Dendritic cell treated with granulocyte-macrophage colony-stimulating factor and Interleukin-4, amounts not matched to agents 40 ng/mL and 50 ng/mL, for 4 days (primary cell): ENCODE results near the gene HTRA3.

Source experiments
- H3K27ac Mint-ChIP-seq: one replicate; pipeline ENCODE4 v1.8.0; 2022; ENCODE audit warnings: mild to moderate bottlenecking, mixed read lengths
- H3K27me3 Mint-ChIP-seq: one replicate; pipeline ENCODE4 v1.8.0; 2022; ENCODE audit warnings: mild to moderate bottlenecking, mixed read lengths
- H3K36me3 Mint-ChIP-seq: one replicate; pipeline ENCODE4 v1.8.0; 2022; ENCODE audit warnings: low read depth, mixed read lengths
- H3K4me1 Mint-ChIP-seq: one replicate; pipeline ENCODE4 v1.8.0; 2022; ENCODE audit warnings: low read depth, mixed read lengths
- H3K4me3 Mint-ChIP-seq: one replicate; pipeline ENCODE4 v1.8.0; 2022; ENCODE audit warnings: mild to moderate bottlenecking, moderate library complexity, mixed read lengths
- H3K9me3 Mint-ChIP-seq: one replicate; pipeline ENCODE4 v1.8.0; 2022; ENCODE audit warnings: mixed read lengths
- intact Hi-C: fragments of 100-400 bp; cut with micrococcal nuclease; formaldehyde crosslinking; loops from one replicate; pipeline ENCODE4 v1.15.0; 2022

The HTRA3 gene

DNA sequence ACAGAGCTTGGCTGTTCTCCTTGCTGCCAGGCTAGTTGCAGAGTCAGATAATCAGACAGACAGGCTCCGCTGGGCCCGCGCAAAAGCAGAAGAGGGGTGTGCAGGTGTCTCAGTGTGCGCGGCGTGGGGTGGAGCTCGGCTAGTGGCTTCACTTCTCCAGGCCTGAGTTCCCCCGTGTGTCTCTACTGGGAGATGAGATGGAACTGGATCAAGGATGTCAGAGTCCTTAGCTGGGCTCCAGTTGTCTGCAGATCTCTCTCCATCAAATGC lies 21.1 kb downstream of the HTRA3 start:
- Mint-ChIP-seq H3K4me1 (peaks cover 27% of the 10 kb centered on the region), H3K27me3 (no peaks in the 10 kb centered on the region), H3K9me3 (peaks cover 12% of the 10 kb centered on the region), H3K4me3 (no peak overlapping the region), H3K27ac (no peak overlapping the region), H3K36me3 (no peaks in the 10 kb centered on the region)
- intact Hi-C loops, result no loop called here

DNA sequence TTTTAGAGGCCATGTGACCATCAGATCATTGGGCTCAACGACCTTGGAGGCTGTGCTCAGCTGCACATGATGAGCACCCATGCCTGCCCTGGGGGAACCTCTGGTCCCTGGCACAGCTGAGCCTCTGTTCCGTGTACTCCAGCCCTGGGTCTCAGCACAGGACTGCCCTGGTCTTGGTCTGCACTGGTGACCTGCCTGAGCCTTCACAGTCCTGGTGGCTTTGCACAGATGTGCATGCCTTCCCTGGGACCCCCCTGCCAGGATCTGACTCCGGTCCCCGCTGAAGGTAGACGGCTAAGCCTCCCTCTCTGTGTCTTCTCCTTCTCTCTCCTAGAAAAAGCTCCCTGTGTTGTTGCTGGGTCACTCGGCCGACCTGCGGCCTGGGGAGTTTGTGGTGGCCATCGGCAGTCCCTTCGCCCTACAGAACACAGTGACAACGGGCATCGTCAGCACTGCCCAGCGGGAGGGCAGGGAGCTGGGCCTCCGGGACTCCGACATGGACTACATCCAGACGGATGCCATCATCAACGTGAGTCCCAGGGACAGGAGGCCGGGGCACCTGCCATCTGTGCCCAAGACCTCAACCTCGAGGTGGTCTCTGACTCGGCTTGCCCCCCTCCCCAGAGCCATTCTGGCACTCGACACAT lies 21.6 kb downstream of the HTRA3 start:
- H3K27ac Mint-ChIP-seq, result no peak overlapping the region
- H3K36me3 Mint-ChIP-seq, result no peaks in the 10 kb centered on the region
- no peaks in the 10 kb centered on the region for H3K27me3 Mint-ChIP-seq
- H3K4me1 Mint-ChIP-seq, result peaks cover 29% of the 10 kb centered on the region
- no peak overlapping the region for H3K4me3 Mint-ChIP-seq
- peaks cover 12% of the 10 kb centered on the region for H3K9me3 Mint-ChIP-seq
- intact Hi-C loops, result no loop called here

DNA sequence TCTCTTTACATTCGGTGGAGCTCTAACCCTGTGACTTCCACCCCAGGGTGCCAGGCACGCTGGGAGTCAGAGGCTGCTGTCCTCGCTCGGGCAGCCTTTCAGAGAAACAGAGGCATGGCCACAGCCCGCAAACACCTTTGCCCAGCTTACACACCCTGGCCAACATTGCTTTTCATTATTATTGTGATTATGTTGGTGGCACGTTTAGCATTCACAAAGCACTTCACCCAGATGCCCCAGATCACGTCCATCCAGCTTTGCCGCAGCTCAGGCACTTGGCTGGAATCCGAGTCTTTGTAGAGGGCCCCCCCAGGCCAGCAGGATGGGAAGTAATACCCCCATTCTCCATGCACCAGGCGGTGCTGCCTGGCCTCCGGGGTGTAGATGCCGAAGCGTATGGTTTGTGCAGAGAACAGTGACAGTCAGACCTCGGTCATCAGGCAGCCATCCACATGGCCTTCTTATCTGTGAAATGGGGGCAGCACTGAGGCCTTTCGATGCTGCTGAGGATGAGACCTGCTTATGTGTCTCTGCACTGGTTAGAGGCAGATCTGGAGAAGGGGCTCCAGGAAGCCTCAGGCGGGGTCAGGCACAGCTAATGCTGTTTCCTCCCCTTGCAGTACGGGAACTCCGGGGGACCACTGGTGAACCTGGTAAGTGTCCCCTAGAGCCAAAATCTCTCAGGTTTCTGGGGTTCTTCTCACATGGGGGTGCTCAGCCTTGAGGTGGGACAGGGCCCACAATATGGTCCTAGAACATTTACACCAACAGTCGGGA lies 22.3 kb downstream of the HTRA3 start:
- H3K27ac Mint-ChIP-seq, result no peak overlapping the region
- intact Hi-C loops, result no loop called here

DNA sequence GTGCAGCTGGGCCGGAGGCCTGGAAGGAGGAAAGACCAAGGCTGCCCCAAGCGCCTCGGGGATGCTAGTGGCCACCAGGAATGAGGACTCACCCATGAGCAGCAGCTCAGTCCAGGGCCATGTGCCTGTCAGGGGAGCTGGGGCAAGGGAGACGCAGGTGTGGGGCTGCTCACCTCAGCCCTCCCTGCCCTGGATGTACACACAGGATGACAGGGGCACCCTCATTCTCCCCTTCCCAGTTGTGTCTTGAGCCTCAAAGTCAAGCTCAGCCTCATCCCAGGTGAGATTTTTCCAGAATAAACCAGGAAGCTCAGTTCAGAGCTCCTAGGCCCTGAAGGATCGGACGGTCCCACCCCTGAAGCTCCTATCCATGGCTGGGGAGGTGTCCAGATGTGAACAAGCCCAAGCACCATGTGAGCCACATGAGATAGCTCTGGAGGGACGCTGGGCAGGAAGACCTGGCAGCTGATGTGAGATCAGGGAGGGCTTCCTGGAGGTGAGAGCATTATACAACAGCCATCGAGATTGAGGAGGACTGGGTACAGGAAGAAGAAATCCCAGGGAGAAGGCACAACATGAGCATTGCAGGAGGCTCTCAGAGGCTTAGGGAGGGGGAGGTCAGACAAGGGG lies 23.0 kb downstream of the HTRA3 start:
- Mint-ChIP-seq H3K36me3 (no peaks in the 10 kb centered on the region), H3K27ac (no peak overlapping the region), H3K4me3 (no peak overlapping the region), H3K9me3 (peaks cover 12% of the 10 kb centered on the region), H3K27me3 (no peaks in the 10 kb centered on the region), H3K4me1 (peaks cover 22% of the 10 kb centered on the region)
- intact Hi-C loops, result no loop called here

More for the DNA sequence above, 22.3 kb downstream of the HTRA3 start:
- Mint-ChIP-seq H3K36me3 (no peaks in the 10 kb centered on the region), H3K4me3 (no peak overlapping the region), H3K27me3 (no peaks in the 10 kb centered on the region), H3K9me3 (peaks cover 12% of the 10 kb centered on the region), H3K4me1 (peaks cover 29% of the 10 kb centered on the region)

DNA sequence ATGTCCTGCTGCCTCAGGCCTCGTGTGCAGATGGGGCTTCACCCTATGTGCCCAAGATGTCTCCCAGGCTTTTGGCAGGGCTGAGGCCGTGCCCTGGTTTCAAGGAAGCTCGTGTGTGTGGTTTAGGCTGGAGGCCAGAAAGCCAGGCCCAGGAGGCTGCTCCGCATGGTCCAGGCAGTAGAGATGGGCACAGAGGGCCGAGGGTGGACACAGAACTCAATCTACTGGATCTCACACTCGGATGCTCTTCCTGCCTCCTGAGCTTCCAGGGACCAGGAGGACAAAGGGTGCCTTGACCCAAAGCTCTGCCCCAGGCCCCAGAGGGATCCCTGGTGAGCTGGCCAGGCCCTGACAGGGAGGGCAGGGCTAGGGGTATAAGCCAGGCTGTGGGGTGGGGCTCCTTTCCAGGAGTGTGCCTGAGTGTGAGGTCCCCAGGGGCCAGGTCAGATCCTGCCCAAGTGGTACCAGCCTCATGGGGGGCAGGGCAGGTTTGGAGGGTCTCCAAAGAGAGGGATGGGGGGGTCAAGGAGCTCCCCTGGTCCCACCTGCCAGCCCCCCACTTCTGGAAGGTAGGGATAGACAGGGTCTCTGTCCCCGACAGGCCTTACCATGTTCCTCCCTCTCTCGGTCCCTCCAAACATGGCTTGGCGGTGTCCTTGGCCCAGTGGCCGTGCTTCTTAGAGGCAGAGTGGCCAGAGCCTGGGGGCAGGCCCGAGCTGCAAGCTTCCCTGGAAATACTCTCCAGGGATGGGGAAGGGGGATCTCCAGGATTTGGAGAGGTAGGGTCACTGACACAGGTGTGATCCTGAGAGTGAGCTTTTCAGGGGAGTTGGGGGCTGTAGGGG lies 23.8 kb downstream of the HTRA3 start:
- Mint-ChIP-seq H3K9me3 (peaks cover 12% of the 10 kb centered on the region), H3K4me1 (peaks cover 17% of the 10 kb centered on the region), H3K4me3 (no peak overlapping the region), H3K36me3 (no peaks in the 10 kb centered on the region), H3K27me3 (no peaks in the 10 kb centered on the region), H3K27ac (no peak overlapping the region)
- intact Hi-C loops, result no loop called here

DNA sequence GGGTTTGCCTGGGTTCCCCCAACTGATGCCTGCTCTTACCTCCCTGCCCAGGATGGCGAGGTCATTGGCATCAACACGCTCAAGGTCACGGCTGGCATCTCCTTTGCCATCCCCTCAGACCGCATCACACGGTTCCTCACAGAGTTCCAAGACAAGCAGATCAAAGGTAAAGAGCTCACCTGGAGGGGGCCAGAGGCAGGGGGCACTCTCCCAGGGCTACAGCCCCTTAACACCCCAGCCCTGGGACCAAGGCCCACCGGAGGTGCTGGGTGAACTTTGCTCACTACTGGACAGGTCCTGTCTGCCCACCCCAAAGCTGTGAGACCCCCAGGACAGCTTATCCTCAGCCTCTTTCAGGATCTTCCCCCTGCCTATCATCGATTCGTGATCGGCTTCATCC lies 24.5 kb downstream of the HTRA3 start:
- Mint-ChIP-seq H3K4me3 (no peak overlapping the region), H3K27ac (no peak overlapping the region), H3K36me3 (no peaks in the 10 kb centered on the region), H3K9me3 (peaks cover 12% of the 10 kb centered on the region), H3K4me1 (peaks cover 17% of the 10 kb centered on the region), H3K27me3 (no peaks in the 10 kb centered on the region)
- intact Hi-C loops, result no loop called here

DNA sequence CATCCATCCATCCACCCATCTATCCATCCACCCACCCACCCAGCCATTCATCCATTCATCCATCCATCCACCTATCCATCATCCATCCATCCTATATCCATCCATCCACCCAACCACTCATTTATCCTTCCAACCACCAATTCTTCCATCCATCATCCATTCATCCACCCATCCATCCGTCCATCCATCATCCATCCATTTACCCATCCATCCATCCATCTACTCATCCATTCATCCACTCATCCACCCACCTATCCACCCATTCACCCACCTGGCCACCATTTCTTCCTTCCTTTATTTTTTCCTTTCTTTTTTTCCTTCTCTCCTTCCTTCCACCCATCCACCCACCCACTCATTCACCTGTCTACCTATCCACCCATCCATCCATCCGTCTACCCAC lies 25.2 kb downstream of the HTRA3 start:
- H3K27ac Mint-ChIP-seq, result no peak overlapping the region
- H3K4me1 Mint-ChIP-seq, result peaks cover 17% of the 10 kb centered on the region
- no peaks in the 10 kb centered on the region for H3K27me3 Mint-ChIP-seq
- no peak overlapping the region for H3K4me3 Mint-ChIP-seq
- peaks cover 12% of the 10 kb centered on the region for H3K9me3 Mint-ChIP-seq
- H3K36me3 Mint-ChIP-seq, result no peaks in the 10 kb centered on the region
- intact Hi-C loops, result no loop called here

DNA sequence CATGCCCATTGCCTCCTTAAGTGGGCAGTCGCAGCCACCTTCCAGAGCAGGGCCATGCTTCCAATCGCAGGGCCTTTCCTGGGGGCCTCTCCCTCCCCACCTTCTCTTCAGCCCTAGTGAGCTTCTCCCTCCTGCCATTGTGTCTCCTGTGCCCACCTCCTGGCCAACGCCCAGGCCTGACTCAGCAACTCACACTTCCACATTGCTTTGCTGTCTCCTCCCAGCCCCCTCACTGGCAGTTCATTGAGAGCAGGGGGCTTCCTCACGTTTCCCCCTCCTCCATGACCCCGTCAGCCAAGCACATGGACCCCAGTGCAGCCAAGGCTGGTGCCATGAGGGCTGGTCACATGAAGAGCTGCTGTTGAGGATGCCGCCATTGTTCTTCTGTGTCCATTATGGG lies 25.9 kb downstream of the HTRA3 start:
- Mint-ChIP-seq H3K36me3 (no peaks in the 10 kb centered on the region), H3K4me3 (no peak overlapping the region), H3K27ac (no peak overlapping the region), H3K9me3 (peaks cover 12% of the 10 kb centered on the region), H3K27me3 (no peaks in the 10 kb centered on the region), H3K4me1 (peaks cover 15% of the 10 kb centered on the region)
- intact Hi-C loops, result no loop called here

DNA sequence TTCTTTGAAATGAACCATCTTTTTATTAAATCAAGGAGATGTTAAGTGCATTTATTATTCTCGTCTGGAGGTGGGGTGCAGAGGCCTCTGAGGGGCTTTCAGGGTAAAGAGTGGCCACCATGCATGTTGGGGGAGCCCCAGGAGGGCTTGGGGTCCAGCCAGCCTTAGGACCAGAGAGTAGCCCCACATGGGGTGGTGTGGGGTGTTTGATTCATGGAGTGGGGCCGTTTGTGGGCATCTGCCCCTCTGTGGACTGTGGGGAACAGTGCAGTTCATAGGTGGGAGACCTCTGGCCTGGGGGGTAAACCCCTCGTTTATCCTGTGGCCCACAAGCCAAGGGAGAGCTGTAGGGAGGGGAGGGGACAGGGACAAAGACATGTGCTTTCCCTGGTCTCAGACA lies 26.9 kb downstream of the HTRA3 start:
- no peak overlapping the region for H3K27ac Mint-ChIP-seq
- peaks cover 12% of the 10 kb centered on the region for H3K9me3 Mint-ChIP-seq
- H3K4me1 Mint-ChIP-seq, result peaks cover 13% of the 10 kb centered on the region
- H3K4me3 Mint-ChIP-seq, result no peak overlapping the region
- H3K36me3 Mint-ChIP-seq, result no peaks in the 10 kb centered on the region
- H3K27me3 Mint-ChIP-seq, result no peaks in the 10 kb centered on the region
- intact Hi-C loops, result no loop called here

DNA sequence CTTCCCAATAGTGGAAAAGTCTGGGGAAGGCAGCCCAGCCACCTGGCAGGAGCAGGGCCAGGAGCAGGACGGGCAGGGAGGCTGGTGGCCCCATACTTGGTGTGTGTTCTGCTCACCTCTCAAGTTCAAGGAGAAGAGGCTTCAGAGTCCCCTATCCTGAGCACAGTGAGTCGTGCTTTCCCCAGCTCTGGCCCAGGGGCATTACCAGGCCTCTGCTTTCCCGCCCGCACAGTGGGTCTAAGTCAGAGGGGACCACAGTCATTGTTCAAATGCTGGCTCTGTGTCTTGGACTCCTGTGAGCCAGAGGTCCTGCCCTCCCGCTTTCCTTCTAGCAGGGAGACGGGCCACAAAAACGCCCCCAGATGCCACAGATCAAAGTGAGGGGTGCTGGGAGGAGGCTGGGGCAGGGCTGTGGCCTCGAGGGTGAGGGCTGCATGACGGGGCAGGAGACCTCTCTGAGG lies 27.6 kb downstream of the HTRA3 start:
- peaks cover 12% of the 10 kb centered on the region for H3K9me3 Mint-ChIP-seq
- no peaks in the 10 kb centered on the region for H3K27me3 Mint-ChIP-seq
- no peak overlapping the region for H3K27ac Mint-ChIP-seq
- no peak overlapping the region for H3K4me3 Mint-ChIP-seq
- H3K36me3 Mint-ChIP-seq, result no peaks in the 10 kb centered on the region
- intact Hi-C loops, result no loop called here
- H3K4me1 Mint-ChIP-seq, result peaks cover 13% of the 10 kb centered on the region

DNA sequence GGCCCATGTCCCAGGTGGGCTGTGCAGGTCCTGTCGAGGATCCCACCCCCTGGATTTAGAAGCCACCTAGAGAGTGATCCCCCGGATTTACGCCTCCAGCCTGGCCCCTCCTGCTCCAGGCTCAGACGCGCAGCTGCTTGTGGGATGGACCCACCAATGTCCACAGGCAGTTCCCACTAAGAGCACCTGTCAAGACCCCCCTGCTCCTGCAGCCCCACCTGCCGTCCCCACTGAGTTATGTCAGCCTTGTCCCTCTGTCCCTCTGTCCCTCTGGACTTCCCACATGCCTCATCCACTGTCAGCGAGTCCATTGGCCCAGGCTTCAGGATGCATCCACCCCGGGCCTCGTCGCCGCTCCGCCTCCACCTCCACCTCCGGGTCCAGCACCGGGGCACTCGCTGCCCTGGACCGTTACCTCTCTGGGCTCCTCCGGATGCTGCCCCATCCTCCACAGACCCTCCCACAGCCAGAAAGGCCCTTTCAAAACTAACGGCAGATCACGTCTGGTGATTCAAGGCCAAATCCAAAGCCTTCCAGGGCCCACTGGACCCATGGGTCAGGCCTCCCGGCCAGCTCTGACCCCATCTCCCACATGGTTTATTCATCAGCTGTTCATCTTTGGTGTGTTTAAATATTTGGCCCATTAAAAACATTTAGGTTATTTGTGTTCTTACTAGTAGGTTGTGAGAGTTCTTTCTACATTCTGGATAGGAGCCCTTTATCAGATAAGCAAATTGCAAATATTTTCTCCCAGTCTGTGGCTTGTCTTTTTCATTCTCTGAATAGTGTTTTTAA lies 28.3 kb downstream of the HTRA3 start:
- H3K36me3 Mint-ChIP-seq, result no peaks in the 10 kb centered on the region
- no peaks in the 10 kb centered on the region for H3K27me3 Mint-ChIP-seq
- intact Hi-C loops, result no loop called here
- peaks cover 12% of the 10 kb centered on the region for H3K9me3 Mint-ChIP-seq
- peaks cover 13% of the 10 kb centered on the region for H3K4me1 Mint-ChIP-seq
- H3K27ac Mint-ChIP-seq, result no peak overlapping the region
- no peak overlapping the region for H3K4me3 Mint-ChIP-seq

DNA sequence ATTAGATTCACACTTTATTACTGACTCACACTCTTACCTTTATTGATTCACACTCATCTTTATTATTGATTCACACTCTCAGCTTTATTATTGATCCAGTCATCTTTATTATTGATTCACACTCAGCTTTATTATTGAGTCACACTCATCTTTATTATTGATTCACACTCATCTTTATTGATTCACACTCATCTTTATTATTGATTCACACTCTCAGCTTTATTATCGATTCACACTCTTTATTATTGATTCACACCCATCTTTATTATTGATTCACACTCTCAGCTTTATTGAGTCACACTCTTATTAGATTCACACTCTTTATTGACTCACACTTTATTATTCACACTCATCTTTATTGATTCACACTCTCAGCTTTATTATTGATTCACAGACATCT lies 31.3 kb downstream of the HTRA3 start:
- Mint-ChIP-seq H3K4me3 (no peak overlapping the region), H3K27ac (no peak overlapping the region), H3K27me3 (no peaks in the 10 kb centered on the region), H3K36me3 (no peaks in the 10 kb centered on the region), H3K9me3 (no peaks in the 10 kb centered on the region), H3K4me1 (peaks cover 11% of the 10 kb centered on the region)
- intact Hi-C loops, result no loop called here

DNA sequence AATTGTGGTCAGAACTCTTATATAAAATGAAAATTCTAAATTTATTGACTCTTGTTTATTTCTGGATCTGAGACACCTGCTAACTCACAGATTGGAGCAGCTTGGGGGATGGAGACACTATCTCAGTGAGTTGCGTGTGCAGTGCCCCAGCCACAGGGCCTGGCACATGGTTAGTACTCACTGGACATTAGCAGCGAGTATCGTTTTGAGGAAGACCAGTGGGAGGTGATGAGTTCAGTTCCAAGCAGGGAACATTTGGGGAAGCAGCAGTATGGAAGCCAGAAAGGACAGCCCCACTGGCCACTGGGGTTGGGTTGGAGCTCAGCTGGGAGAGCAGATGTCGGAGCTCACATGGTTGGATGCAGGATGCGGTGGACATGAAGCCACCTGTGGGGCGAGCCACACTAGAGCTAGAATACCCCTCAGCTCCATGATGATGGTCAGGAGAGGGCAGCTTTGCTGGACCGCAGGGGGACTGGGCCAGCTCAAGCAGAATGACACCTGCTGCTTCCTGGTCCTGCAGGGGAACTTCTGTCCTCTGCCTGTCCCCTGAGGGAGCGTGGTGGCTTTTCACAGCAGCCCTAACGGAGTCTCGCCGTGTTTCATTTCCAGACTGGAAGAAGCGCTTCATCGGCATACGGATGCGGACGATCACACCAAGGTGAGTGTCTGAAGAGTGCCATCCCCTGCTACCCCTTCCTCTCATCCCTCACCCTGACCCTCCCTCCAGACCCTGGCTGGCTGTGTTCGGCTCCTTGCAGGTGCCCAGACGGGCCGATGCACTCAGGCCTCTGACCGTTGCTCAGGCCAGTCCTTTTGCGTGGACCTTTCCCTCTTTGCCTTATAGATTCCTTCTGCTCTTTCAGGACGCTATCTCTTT lies 32.5 kb downstream of the HTRA3 start:
- H3K4me3 Mint-ChIP-seq, result no peak overlapping the region
- H3K4me1 Mint-ChIP-seq, result peaks cover 11% of the 10 kb centered on the region
- no peak overlapping the region for H3K27ac Mint-ChIP-seq
- intact Hi-C loops, result no loop called here
- H3K9me3 Mint-ChIP-seq, result no peaks in the 10 kb centered on the region
- no peaks in the 10 kb centered on the region for H3K27me3 Mint-ChIP-seq
- H3K36me3 Mint-ChIP-seq, result no peaks in the 10 kb centered on the region
